AG08396 (cell line): ENCODE measurements around the gene SOCS6.
"Not testable (repeated sequence)": the region's sequence is repeated elsewhere in the genome, so short reads cannot be mapped to it uniquely, and the experiment has no call there.

Source experiments
- DNase-seq: peaks from one replicate; pipeline ENCODE4 v3.0.0; 2012; ENCODE audit warnings: low spot score, mixed read lengths

The SOCS6 gene

GRCh38 chr18:70362258-70362657 lies 73.4 kb downstream of the SOCS6 start:
- DNase-seq: no peak

GRCh38 chr18:70363861-70364260 lies 75.0 kb downstream of the SOCS6 start:
- DNase-seq: no peak

- no peak for DNase-seq
Observed at GRCh38 chr18:70365361-70365760, 76.5 kb downstream of the SOCS6 start.

GRCh38 chr18:70366174-70366573 lies 77.3 kb downstream of the SOCS6 start:
- DNase-seq: no peak

- DNase-seq: no peak
Observed at GRCh38 chr18:70366670-70367069, 77.8 kb downstream of the SOCS6 start.

- DNase-seq: not testable (repeated sequence)
Observed at GRCh38 chr18:70367344-70367743, 78.5 kb downstream of the SOCS6 start.

GRCh38 chr18:70368903-70369302 lies 80.1 kb downstream of the SOCS6 start:
- DNase-seq: no peak

GRCh38 chr18:70370762-70371733 lies 82.2 kb downstream of the SOCS6 start:
- no peak for DNase-seq

GRCh38 chr18:70371908-70372307 lies 83.1 kb downstream of the SOCS6 start:
- DNase-seq: no peak

GRCh38 chr18:70372450-70373041 lies 83.7 kb downstream of the SOCS6 start:
- no peak for DNase-seq

GRCh38 chr18:70373042-70373519 lies 84.2 kb downstream of the SOCS6 start:
- DNase-seq: peak; percentile 43

- no peak for DNase-seq
Observed at GRCh38 chr18:70374154-70374553, 85.3 kb downstream of the SOCS6 start.

GRCh38 chr18:70376137-70376913 lies 87.5 kb downstream of the SOCS6 start:
- DNase-seq: no peak

- no peak for DNase-seq
Observed at GRCh38 chr18:70376914-70377258, 88.0 kb downstream of the SOCS6 start.

- DNase-seq: no peak
Observed at GRCh38 chr18:70377317-70377799, 88.5 kb downstream of the SOCS6 start.

GRCh38 chr18:70377857-70378701 lies 89.2 kb downstream of the SOCS6 start:
- DNase-seq: no peak
